Renal cortical epithelial cell (primary cell): ENCODE results near the gene GOSR2. TPM values are rescaled to one million over a fixed set of nuclear protein-coding genes. Genes with fewer than 3 reads are reported as not detected.
A peak's percentile ranks its signal among the peaks of the same experiment; 100 is the strongest.
"Not testable (repeated sequence)": the region's sequence is repeated elsewhere in the genome, so short reads cannot be mapped to it uniquely, and the experiment has no call there.

ENCODE experiments used
- DNase-seq: peaks from one replicate; pipeline ENCODE4 v3.0.0-alpha.2; 2011; ENCODE audit warnings: low read depth
- total RNA-seq: library from RNA; depleted of rRNA; stranded (reverse); fragments of >200 nt; gene quantifications from 2 replicates; pipeline ENCODE4 v1.2.3, GENCODE V29; 2014

Gene GOSR2
- total RNA-seq, 1 donor from 2014 or later, result 58.2 TPM

- no peak for DNase-seq
These were observed 7.1 kb downstream of the GOSR2 start for GRCh38 chr17:46930051-46930450.

GRCh38 chr17:46931596-46931995, 8.6 kb downstream of the GOSR2 start:
- no peak for DNase-seq

GRCh38 chr17:46935658-46936266, 12.8 kb downstream of the GOSR2 start:
- DNase-seq, result no peak

GRCh38 chr17:46940692-46941404, 17.9 kb downstream of the GOSR2 start:
- peak; percentile 59 for DNase-seq

GRCh38 chr17:46942441-46943217, 19.7 kb downstream of the GOSR2 start:
- DNase-seq, result peak; percentile 61

GRCh38 chr17:46943218-46943500, 20.2 kb downstream of the GOSR2 start:
- no peak for DNase-seq

- peak; percentile 18 for DNase-seq
These were observed 20.8 kb downstream of the GOSR2 start for GRCh38 chr17:46943501-46944393.

GRCh38 chr17:46944931-46945330, 22.0 kb downstream of the GOSR2 start:
- DNase-seq, result no peak

GRCh38 chr17:46947216-46947615, 24.3 kb downstream of the GOSR2 start:
- DNase-seq, result no peak

- no peak for DNase-seq
These were observed 25.6 kb downstream of the GOSR2 start for GRCh38 chr17:46948544-46948943.

GRCh38 chr17:46949291-46950174, 26.6 kb downstream of the GOSR2 start:
- peak; percentile 10 for DNase-seq

GRCh38 chr17:46950342-46950996, 27.5 kb downstream of the GOSR2 start:
- DNase-seq, result no peak

GRCh38 chr17:46950997-46951621, 28.1 kb downstream of the GOSR2 start:
- DNase-seq, result no peak

GRCh38 chr17:46951706-46952105, 28.7 kb downstream of the GOSR2 start:
- no peak for DNase-seq

- no peak for DNase-seq
These were observed 29.2 kb downstream of the GOSR2 start for GRCh38 chr17:46952115-46952514.

GRCh38 chr17:46953191-46953590, 30.2 kb downstream of the GOSR2 start:
- not testable (repeated sequence) for DNase-seq

GRCh38 chr17:46958041-46958591, 35.2 kb downstream of the GOSR2 start:
- DNase-seq, result no peak

- no peak for DNase-seq
These were observed 37.2 kb downstream of the GOSR2 start for GRCh38 chr17:46960152-46960551.

- DNase-seq, result no peak
These were observed 39.4 kb downstream of the GOSR2 start for GRCh38 chr17:46962374-46962790.

GRCh38 chr17:46963571-46963970, 40.6 kb downstream of the GOSR2 start:
- no peak for DNase-seq
